ENCODE results near the gene LRCH3.

Gene LRCH3

DNA sequence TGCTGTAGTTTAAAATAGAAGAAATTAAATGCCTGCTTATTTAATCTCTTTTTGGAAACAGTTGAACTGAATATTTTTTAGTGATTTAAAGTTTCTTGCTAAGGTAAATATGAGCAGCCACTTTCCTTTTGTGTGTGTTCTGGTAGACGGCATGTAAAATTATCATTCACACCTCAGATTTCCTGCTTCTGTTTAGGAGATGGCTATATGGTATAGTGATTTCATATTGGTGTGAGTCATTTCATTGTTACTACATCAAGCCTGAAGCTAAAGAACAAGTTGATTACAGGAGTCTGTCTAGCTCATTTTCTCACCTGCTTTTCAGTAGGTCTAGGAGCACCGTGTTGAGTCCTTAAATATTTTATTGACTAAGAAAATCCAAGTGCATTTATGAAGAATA, 2.2 kb downstream of the LRCH3 start:
- DNase-seq: no peak

DNA sequence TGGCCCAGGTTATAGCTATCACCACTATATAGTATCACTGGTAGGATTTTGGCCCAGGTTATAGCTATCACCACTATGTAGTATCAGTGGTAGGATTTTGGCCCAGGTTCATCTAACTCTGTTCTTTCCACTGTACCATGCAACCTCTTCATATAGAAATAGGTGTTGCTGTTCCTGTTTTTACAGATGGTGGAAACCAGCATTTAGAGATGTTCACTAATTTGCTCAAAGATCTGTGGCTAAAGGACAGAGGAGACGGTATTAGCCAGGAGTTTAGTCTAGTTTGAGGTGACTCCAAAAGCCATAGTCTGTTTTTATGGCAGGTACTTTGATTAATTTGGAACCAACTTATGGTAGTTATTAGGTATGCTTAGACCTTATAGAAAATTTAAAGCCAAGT, 3.1 kb downstream of the LRCH3 start:
- DNase-seq: no peak

DNA sequence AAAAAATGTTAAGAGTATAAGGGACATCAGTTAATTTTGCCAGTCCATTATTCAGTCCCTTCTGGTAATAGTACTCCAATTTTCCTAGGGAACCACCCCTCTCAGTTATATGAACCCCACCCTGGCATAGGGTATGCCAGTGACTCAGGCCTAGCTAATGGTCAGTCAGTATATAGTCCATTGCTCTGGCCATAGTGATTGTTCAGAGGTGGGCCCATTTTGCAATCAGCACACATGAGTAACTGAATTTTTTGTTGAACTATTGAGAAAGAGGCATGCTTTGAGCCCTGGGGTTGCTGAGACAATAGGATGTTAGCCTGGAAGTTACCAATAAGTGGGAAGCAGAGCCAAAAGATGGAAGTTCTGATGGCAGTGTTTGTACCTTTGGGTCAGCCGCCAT, 4.1 kb downstream of the LRCH3 start:
- no peak for DNase-seq

DNA sequence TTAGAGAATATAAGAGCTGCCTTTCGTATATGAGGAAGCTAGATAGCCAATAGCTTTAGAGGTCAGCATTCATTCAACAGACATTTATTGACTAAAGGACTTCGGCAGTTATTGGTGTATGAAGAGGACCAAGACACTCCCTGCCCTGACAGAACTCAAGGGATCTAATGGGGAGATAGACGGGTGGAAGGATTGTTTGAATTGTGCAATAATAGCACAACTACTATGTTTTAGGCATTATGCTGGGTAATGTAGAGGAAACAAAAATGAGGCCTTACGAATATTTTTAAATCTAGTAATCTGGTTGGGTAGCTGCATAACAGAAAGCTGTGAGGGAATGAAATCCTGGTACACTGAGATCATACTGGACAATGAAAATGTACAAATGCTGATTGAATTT, 5.0 kb downstream of the LRCH3 start:
- no peak for DNase-seq

DNA sequence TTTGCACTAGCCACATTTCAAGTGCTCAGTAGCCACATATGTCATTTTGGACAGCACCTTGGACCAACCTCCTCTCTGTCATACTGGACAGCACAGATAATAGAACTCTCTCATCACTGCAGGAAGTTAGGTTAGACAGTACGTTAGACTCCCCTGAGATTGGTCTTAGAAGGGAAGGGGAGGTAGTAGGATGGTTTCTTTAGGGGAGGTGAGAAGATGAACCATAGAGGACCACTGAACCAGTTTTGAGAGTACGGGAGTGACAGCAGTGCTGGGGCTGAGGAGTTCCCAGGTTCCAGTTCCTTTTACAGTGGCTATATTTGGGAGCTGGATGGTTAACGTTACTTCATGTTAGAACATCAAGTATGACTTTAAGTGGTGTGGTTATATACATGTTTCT, 7.8 kb downstream of the LRCH3 start:
- DNase-seq: no peak

DNA sequence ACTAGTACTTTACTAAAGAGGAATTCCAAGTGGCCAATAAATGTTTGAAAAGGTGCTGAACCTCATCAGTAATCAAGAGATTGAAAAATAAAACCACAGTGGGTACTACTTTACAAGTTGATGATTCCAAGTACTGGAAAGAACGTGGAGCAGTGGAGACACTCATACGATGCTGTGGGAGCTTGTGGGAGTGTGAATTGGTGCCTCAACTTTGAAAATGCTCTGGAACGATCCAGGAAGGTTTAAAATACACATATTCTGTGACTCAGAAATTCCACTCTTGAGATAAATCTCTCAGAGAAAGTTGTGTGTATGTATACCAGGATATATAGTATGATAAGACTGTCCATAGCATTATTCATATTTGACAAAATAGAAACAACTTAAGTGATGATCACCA, 9.3 kb downstream of the LRCH3 start:
- DNase-seq: no peak

DNA sequence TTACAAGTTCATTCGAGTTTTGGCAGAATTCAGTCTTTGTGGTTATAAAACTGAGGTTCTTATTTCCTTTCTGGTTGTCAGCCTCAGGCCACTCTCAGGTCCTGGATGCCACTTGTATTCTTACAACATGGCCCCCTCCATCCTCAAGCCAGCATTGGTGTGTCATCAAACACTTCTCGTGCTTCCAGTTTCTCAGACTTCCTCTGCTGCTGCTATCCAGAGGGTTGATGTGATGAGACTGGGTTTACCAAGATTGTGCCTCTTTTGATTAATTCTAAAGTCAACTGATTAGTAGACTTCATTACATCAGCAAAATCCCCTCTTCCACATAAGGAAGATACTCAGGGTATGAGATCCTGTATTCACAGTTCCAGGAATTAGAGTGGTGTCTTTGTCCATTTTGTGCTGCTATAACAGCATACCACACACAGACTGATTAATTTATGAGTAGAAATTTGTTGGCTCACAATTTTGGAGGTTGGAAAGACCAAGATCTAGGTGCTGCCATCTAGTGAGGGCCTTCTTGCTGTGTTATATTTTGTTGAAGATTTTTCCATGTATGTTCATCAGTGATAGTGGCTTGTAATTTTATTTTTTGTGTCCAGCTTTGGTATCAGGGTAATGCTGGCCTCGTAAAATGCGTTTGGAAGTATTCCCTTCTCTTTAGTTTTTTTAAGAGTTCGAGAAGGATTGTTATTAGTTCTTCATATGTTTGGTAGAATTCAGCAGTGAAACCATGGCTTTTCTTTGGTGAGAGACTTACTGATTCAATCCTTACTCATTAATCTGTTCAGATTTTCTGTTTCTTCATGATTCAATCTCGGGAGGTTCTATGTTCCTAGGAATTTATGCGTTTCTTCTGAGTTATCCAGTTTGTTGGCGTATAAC, 11.1 kb downstream of the LRCH3 start:
- no peak for DNase-seq

DNA sequence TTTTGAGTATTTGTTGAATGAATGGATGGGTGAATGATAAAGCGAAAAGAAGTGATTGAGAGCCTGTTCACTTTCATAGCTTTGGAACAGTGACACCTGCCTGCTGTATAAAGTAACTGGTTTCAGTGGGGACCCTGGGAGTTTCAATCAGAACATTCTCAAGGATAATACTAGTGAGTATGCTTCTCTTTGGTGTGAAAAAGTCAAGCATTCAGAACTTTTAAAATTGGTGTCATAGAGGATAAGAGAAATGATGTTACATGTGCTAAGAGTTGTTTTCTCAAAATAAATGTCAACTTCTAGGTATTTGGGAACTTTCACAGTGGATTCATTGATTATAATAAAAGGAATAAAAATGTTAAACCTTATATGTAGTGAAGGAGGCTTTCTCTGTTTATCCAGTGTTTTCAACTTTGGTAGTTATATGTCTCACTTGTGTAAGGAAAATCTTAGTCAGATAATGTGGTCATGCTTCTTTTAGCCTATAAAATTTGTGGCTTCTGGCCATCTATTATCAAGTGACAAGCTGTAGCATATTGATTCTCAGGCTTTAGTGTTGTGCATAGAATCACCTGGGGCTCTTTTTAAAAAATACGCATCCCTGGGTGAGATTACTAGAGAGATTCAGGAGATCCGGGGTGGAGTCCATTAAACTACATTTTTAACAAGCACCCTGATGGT, 11.9 kb downstream of the LRCH3 start:
- DNase-seq: no peak

DNA sequence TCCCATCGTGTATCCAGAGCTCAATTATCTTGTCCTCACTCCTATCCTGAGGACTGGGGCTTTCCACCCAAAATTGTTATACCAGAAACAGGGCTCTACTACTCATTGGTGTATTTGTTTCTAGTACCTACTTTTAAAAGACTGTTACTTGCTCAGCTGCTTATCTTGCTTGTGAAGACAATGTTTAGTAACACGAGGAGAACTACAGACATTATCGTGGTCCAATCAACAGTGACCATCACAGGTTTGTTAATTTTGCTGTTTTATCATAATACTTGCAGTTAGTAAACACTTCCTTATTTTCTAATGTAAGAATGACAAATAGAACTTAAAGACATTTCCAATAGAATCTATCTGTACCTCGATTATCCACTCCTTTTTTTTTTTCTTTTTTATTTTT, 13.5 kb downstream of the LRCH3 start:
- DNase-seq: no peak

DNA sequence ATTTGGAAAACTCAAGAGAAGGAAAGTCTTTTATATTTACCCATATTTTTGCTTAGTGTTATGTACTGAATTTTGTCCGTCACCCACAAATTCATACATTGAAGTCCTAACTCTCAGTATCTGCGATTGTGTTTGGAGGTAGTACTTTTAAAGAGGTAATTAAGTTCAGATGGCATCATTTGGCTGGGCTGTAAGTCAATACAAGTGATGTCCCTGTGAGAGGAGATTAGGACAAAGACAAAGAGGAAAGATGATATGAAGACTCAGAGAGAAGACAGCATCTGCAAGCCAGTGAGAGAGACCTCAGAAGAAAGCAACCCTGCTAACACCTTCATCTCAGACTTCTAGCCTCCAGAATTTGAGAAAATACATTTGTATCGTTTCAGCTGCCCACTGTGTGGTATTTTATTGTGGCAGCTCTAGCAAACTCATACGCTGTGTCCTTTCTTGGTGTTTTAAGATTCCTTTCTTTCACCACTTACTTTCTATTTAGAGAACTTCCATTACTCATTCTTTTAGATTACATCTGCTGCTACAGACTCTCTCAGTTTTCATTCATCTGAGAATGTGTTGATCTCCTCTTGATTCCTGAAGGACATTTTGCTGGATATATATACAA, 17.0 kb downstream of the LRCH3 start:
- DNase-seq: no peak

DNA sequence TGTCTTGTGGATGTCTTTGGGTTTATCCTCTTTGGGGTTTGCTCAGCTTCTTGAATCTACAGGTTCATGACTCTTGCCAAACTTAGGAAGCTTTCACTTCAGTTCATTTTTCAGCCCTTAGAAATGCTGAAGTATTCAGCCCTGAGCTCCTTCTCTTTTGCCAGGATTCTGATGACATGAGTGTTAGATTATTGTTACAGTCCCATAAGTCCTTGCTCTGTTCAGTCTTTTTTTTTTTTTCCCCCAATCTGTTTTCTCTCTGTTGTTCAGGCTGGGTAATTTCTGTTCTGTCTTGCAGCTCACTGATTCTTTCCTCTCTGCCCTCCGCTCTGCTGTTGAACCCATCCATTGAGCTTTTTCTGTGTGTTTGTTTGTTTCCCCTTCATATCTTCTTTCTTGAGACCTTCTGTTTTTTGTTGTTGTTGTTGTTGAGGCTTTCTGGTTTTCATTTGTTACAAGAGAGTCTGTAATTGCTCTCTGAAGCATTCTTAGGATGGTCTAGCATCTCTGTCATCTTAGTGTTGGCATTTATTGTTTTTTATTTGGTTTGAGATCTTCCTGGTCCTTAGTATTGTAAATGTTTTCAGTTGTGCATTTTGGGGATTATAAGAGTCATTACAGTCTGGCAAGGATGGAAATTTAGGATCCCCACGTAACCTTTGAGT, 18.4 kb downstream of the LRCH3 start:
- no peak for DNase-seq

DNA sequence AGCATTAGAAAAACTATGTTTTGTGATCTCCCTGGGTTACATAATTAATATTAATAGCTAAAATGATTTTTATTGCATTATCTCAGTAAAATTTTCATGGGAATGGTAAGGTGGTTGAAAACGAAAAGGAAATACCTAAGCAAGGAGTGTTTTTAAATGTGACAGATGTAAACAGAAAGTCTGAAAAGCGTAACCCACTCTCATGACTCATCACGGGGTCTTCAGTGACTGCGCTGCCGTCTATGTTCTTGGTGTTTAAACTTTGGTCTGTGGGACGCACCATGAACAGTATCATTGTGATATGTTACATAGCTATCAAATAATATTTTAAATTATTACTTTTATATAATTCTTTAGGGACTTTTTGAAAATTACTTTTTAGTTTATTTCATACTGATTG, 19.8 kb downstream of the LRCH3 start:
- DNase-seq: no peak

DNA sequence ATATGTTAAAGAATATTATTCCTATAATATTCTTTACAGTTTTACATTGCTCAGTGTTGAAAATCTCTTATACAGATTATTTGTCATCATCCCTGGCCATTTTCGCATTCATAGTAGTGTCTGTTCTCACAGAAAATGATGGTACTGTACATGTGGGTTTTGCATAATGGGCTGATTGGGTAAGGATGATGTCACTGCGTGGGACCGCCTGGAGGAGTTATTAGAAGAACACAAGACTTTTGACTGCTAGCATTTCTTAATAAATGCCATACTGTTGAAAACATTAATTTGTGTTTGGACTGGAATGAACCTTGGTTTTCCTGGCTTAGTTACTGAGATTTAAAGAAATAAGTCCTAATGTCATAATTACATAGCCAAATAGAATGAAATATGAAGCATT, 20.3 kb downstream of the LRCH3 start:
- DNase-seq: no peak

DNA sequence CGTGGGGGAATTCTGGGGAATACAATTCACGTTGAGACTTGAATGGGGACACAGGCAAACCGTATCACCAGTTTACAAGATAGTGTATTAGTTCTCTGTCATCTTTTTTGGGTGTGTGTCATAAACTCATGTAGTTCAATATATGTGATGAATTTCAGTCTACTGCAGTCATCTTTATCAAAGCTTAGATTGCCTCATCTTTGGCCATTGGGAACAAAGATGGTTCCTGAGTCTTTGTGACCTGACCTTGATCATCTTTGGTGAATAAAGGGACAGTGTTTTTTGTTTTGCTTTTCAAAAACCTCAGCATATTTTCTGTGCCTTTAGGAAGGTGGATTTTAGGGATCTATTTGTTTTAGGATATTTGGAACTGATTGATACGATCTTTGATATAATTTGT, 23.3 kb downstream of the LRCH3 start:
- DNase-seq: no peak

DNA sequence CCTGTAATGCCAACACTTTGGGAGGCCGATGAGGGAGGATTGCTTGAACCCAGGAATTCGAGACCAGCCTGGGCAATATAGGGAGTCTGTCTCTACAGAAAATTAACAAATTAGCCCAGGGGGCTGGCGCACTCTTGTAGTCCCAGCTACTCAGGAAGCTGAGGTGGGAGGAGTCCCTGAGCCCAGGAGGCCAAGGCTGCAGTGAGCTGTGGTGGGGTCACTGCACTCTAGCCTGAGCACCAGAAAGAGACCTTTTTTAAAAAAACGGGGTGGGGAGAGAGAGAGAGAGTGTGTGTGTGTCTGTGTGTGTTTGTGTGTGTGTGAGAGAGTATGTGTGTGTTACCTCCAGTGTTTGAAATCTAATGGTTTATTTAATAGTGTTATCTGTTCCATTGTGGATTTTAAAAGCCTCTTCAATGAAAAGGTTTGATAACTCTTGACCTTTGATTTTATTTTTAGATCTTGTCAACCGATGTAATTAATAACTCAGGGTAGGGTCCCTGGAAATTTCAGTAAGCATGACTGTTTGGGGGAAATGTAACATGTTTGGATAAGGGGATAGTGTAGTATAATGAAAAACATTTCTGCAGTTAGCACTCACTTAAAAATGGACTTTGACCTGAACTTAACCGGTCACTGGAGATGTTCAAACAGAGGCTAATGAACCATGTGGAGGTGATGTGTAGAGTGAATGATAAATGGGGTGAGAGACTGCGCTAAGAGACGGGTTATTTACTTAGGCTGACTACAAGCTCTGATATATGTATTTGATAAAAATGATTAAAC, 29.7 kb downstream of the LRCH3 start:
- DNase-seq: no peak

DNA sequence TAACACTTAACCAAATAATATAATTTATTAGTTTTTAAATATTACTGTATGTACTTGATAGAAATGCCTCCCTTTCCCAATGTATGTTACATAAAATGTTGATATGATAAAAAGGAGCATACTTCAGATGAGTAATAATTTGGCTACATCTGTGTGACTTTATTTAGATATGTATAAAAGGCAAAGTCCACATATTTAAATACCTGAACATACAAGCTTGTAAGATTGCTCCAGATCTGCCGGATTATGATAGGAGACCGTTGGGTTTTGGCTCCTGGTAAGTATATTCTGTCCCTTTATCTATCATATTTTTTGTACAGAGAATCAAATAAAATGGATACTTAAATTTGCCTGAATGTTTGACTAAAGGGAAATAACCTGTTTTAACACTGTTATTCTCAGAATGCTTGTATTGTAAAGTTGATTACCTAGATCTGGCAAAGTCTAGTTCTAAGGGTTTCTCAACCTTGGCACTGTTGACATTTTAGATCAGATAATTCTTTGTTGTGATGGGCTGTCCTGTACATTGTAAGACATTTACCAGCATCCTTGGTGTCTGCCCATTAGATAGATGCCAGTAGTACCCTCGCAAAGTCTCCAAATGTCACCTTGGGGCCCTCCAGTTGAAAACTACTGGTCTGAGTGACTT, 38.5 kb downstream of the LRCH3 start:
- DNase-seq: no peak

DNA sequence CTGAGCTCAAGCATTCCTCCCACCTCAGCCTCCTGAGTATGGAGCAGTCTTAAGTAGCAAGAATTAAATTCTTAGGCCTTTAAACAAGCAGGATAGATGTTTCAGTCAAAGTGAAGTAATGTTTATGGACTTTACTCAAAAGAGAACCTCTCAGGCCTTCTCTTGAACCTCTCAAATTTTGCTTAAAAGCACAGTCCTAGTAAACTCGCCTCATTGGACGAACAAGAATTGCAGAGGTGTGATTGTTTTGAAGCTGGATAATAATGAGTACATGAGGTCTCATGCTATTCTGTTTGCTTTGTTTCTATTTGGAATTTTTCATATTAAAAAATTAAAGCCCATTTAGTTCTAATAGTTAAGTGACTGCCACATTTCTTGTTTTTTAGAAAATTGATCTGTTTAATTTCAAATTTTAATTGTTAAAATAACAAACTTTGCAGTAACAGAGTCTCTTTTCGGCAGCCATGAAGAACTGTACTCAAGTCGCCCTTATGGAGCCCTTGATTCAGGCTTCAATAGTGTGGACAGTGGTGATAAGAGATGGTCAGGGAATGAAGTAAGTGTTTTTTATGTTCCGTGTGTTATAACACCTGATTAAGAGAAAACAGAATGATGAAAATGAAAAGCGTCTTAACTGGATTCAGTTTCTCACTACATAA, 39.4 kb downstream of the LRCH3 start:
- no peak for DNase-seq

DNA sequence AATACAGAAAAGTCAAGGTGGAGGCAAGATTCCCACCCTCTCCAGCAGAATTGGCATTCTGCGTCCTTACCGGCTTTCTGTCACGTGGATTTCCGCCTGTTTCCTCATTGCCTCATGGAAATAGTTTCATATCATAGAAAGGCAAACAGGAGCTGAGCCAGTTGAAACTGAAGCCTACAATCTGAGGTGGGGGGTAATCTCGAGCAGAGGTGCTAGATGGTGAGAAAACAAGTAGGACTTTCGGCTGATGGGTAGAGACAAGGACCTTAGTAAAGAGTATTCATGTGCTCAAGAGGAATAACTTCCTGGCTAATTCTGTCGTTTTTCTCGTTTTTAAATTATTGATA, 39.9 kb downstream of the LRCH3 start:
- no peak for DNase-seq

DNA sequence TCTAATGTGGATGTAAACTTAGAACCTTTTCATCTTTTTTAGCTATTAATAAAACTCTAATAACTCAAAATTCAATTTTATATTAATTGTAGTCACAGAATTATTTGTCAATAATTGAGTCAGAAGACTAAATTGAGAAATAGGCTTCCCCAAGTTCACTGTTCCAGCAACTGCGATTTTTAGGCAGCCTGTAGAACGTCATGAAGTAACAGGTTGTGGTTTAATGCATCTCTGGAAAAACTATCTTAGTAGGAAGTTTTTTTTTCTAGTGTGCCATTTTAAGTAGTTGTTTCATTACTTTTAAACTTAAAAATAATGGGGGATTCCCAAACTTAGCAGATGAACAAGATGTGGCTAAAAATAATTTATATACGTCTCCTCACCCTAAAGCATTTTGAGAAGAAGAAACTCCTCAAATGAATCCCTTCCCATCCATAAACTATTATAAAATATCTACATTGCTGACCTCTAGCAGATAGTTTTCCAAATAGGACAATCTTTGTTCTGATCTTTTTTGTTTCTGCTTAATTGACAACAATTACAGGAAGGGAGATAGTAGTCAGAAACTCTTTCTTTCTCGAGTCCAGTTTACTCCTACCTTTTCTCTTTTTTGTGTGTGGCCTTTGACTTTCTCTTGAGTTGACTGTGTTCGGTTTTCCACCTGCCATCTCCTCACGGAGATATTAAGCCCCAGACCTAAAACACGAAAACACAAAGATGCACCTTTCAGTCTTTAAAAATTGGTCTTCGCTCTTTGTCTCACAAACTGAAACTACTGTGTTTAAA, 43.1 kb downstream of the LRCH3 start:
- no peak for DNase-seq

DNA sequence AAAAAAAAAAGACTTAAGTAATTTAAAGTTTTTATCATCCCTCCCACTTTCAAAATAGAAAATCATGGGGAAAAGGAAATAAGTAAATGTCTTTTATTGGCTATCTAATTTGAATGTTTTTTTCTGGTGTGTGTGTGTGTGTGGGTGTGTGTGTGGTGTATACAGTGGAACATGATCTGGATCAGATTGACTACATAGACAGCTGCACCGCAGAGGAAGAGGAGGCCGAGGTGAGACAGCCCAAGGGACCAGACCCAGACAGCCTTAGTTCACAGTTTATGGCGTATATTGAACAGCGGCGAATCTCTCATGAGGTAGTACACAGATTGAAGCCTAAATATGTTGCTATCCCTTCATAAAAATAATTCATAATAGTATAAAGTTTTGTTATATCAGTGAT, 44.5 kb downstream of the LRCH3 start:
- no peak for DNase-seq

DNA sequence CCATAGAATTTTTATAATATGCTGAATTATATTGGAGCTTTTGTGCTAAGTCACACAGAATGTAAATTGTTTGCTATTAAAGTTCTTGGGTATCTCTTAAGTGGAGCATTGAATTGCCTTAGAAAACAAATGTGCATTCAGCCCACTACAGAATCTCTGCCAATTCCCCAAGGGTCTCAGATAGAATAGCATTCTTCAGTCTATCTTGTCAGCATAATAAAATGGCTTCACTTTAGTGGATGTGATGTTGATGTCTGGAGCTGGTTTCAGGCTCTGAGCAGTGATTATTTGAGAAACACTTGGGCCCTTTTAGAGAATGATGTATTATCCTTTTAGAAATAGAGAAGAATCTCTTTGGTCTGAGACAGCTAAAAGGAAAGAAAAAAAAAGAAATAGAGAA, 45.2 kb downstream of the LRCH3 start:
- no peak for DNase-seq

All from activated CD4-positive, alpha-beta T cell treated with anti-CD3 and anti-CD28 coated beads for 1 hour (primary cell).